Measurements from ENCODE around the gene DYNC1LI1. TPM values are rescaled to one million over a fixed set of nuclear protein-coding genes. Genes with fewer than 3 reads are reported as not detected.

The DYNC1LI1 gene
- total and polyA plus RNA-seq, 2 of the 4 experiments (the other 2 are of a cell fraction) = 25.2 to 30.8 TPM

DNA sequence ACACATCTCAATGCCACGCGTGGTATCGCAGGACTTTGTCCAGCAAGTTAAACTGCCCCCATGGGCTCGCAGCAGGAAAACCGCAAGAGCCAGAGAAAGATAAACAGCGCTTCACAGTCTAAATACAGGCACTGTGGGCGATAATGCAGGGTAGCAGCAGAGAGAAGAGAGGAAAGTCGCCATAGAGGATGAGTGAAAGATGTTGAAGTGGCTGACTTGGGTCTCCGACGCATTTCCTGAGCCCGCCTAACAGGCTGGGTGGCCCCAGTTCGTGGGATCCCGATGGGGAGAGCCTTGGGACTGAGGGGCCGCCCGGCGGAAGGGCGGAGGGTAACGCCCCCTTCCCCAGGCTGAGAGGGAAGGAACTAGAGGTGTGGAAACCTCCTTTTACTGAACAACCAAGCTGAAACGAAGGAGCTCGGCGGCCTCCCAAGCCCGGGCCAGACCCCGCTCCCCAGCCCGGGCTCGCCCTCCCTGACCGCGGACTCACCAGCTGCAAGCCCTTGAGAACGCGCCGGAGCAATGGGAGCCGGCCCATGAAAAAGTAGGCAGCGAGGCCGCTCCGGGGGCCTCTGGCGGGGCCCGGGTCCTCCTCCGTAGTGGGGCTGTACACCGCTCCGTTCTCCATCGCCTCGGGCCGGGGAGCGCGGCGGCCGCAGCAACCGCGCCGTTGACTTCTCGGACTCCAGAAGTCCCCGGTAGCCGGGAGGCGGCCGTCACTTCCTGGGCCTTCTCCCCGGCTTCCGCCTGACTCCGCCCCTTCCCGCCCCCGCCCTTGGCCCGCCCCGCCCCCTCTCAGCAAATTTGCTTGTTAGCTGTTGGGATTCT lies 68.3 kb downstream of the DYNC1LI1 start, which contains the start of gene CMTM6 (continued):
- TF ChIP-seq CHD1 (IDR thresholded peaks at IDR 0.05; ENCODE audit: low read depth, low read length) = no peak
- 0 out of 2 replicates have a peak, but pooled peaks have one; percentile 7 for TF ChIP-seq RAD21 (IDR thresholded peaks at IDR 0.05; ENCODE audit: low read length)
- no peak for TF ChIP-seq RCOR1 (IDR thresholded peaks at IDR 0.05; ENCODE audit: insufficient replicate concordance, low read length)

DNA sequence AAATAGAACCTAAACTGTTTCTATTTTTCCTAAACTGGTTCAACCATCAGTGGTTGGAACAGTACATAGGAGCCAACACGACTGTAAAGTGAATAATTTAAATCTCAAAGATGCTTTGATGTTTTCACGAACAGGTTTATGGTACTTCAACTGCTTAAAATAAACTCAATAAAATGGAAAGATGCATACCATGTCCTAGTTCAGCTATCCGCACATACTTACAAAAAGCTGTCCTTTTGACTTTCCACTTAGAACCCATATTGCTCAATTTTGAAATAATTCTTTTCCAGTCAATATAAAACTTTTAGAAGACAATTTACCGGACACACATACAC lies 68.9 kb downstream of the DYNC1LI1 start:
- Histone ChIP-seq H3K4me2 (ENCODE audit: low read depth, low read length) (peak overlapping the region; percentile 98), H3K27ac (ENCODE audit: insufficient read depth, low read length) (peak overlapping the region; percentile 88), H3K4me3 (ENCODE audit: insufficient read depth, low read depth, low read length) (peak overlapping the region; percentile 59), H3K4me1 (ENCODE audit: control insufficient read depth, insufficient read depth, low read length) (peaks cover 3% of the 10 kb centered on the region; the same call in 1 of the 2 replicates), H3K79me1 (ENCODE audit: low read depth in 1 of 2, low read length in 2 of 2) (peaks cover 16 to 27% of the 10 kb centered on the region in 2 experiments), H4K8ac (ENCODE audit: low read depth in 2 of 2, low read length in 2 of 2) (no peak overlapping the region), H2AFZ (replicated peaks; ENCODE audit: low read length, poor library complexity) (peak overlapping the region; percentile 92), H3K9ac (ENCODE audit: low read depth, low read length) (peak overlapping the region; percentile 73), H3K9me1 (ENCODE audit: insufficient read depth, low read length) (no peaks in the 10 kb centered on the region; the same call in 1 of the 2 replicates), H3K56ac (ENCODE audit: extremely low read depth, insufficient read depth, low read length) (no peak overlapping the region), H4K5ac (ENCODE audit: low read depth, low read length) (no peak overlapping the region), H4K91ac (ENCODE audit: insufficient read depth, low read depth, low read length) (no peak overlapping the region), H4K20me1 (ENCODE audit: insufficient read depth, low read length) (peaks cover 20% of the 10 kb centered on the region), H3K36me3 (ENCODE audit: control insufficient read depth, insufficient read depth, low read length) (no peaks in the 10 kb centered on the region), H2AK9ac (replicated peaks; ENCODE audit: low read depth, low read length, poor library complexity) (no peak overlapping the region), H2BK20ac (ENCODE audit: low read depth, low read length) (no peak overlapping the region), H3K23ac (ENCODE audit: low read depth, low read length) (no peak overlapping the region), H2BK15ac (ENCODE audit: low read depth, low read length) (no peak overlapping the region), H3K18ac (ENCODE audit: low read depth, low read length) (no peak overlapping the region), H2BK120ac (ENCODE audit: low read depth, low read length) (no peak overlapping the region), H3K14ac (replicated peaks; ENCODE audit: low read depth, low read length) (no peak overlapping the region), H2BK5ac (ENCODE audit: low read depth, low read length, poor library complexity, severe bottlenecking) (peak overlapping the region; percentile 71), H3K27me3 (ENCODE audit: control insufficient read depth, insufficient read depth, low read length) (no peaks in the 10 kb centered on the region), H3K4ac (ENCODE audit: low read depth, low read length) (no peak overlapping the region), H2AK5ac (ENCODE audit: low read depth, low read length) (no peak overlapping the region), H3K9me3 (ENCODE audit: control insufficient read depth, insufficient read depth, low read length) (no peaks in the 10 kb centered on the region)
- DNase-seq (no peak), ATAC-seq (ENCODE audit: low read depth) (no peak)
- CTCF ChIA-PET = interaction anchor here (1.0 kb wide), 1 partner anchor 9 kb away, joined by 5 read pairs; no protein-coding TSS in a partner anchor
- in situ Hi-C loops (cut with MboI; ENCODE audit: low sequenced_read_pairs) = no loop called here
- TF ChIP-seq RCOR1 (IDR thresholded peaks at IDR 0.05; ENCODE audit: insufficient replicate concordance, low read length) (no peak), MAFK (IDR thresholded peaks at IDR 0.05; ENCODE audit: low read depth, low read length) (no peak), CEBPB (IDR thresholded peaks at IDR 0.05; ENCODE audit: low read depth, low read length) (0 out of 2 replicates have a peak, but pooled peaks have one; percentile 4), MAZ (IDR thresholded peaks at IDR 0.05; ENCODE audit: borderline replicate concordance, low read depth, low read length) (no peak), POLR2A (IDR thresholded peaks at IDR 0.05; ENCODE audit: low read depth, low read length) (no peak)
- TF ChIP-seq, protein P1, sequence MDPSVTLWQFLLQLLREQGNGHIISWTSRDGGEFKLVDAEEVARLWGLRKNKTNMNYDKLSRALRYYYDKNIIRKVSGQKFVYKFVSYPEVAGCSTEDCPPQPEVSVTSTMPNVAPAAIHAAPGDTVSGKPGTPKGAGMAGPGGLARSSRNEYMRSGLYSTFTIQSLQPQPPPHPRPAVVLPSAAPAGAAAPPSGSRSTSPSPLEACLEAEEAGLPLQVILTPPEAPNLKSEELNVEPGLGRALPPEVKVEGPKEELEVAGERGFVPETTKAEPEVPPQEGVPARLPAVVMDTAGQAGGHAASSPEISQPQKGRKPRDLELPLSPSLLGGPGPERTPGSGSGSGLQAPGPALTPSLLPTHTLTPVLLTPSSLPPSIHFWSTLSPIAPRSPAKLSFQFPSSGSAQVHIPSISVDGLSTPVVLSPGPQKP (IDR thresholded peaks at IDR 0.05; ENCODE audit: borderline replicate concordance, low read depth, low read length) = no peak
- no TSS peak for BruUV-seq (replicated peaks)
- intact Hi-C loops (cut with micrococcal nuclease) = loop anchor here (1.0 to 5.0 kb wide), 4 partner anchors 8 to 205 kb away; partner anchors contain the start of gene CMTM7
- POLR2A ChIA-PET (ENCODE audit: unreplicated experiment) = no interaction called here
- dilution Hi-C loops (cut with HindIII; ENCODE audit: low sequenced_read_pairs, unreplicated experiment) = no loop called here
- no CpG with 5 or more reads among the region's 4 CpGs for WGBS, 2 experiments (ENCODE audit: extremely low coverage in 2 of 2, insufficient read length in 1 of 2)

All from IMR-90 (cell line).